WTC11 (cell line): ENCODE data around the gene RAB25. TPM values are rescaled to one million over a fixed set of nuclear protein-coding genes. Genes with fewer than 3 reads are reported as not detected.

Experiments
- ATAC-seq: fragments of 200-7000 bp; cut with Tn5 transposase; 2 replicates; pipeline ENCODE4 v1.10.0; 2021; ENCODE audit warnings: mild to moderate bottlenecking, moderate library complexity
- CTCF ChIA-PET: fragments of 300-600 bp; sonication (Branson Sonifier 250); formaldehyde crosslinking; loops from one replicate; lab custom pipeline; 2021; ENCODE audit warnings: antibody characterized with exemption; lab: Charles Lee
- POLR2A ChIA-PET: fragments of 350-600 bp; sonication (Branson Sonifier 250); formaldehyde crosslinking; loops from one replicate; lab custom pipeline; 2021; ENCODE audit warnings: antibody characterized with exemption; lab: Charles Lee
- DNase-seq: peaks from one replicate; pipeline ENCODE4 v3.0.0; 2021; ENCODE audit warnings: low spot score
- H3K27ac Mint-ChIP-seq: 2 replicates; pipeline ENCODE4 v1.8.0; 2021; ENCODE audit warnings: mixed read lengths
- H3K27me3 Mint-ChIP-seq: 2 replicates; pipeline ENCODE4 v1.8.0; 2021; ENCODE audit warnings: low read depth, mild to moderate bottlenecking, moderate library complexity, mixed read lengths
- H3K36me3 Mint-ChIP-seq: 2 replicates; pipeline ENCODE4 v1.8.0; 2021; ENCODE audit warnings: mixed read lengths
- H3K4me1 Mint-ChIP-seq: 2 replicates; pipeline ENCODE4 v1.8.0; 2022; ENCODE audit warnings: mixed read lengths
- H3K4me3 Mint-ChIP-seq: 2 replicates; pipeline ENCODE4 v1.8.0; 2021; ENCODE audit warnings: mild to moderate bottlenecking, moderate library complexity, mixed read lengths
- H3K9me3 Mint-ChIP-seq: 2 replicates; pipeline ENCODE4 v1.8.0; 2021; ENCODE audit warnings: mixed read lengths
- AR ChIP-seq: fragments of 250-450 bp; sonication (Bioruptor Pico); IDR thresholded peaks from 2 replicates; pipeline ENCODE4 v1.9.0; 2021; ENCODE audit warnings: mild to moderate bottlenecking
- ATF2 ChIP-seq: sonication (generic); formaldehyde crosslinking; IDR thresholded peaks from 2 replicates; pipeline ENCODE4 v1.8.1; 2022; ENCODE audit warnings: low read depth, missing genetic modification reagents, borderline replicate concordance
- CREM ChIP-seq: sonication (generic); formaldehyde crosslinking; IDR thresholded peaks from 2 replicates; pipeline ENCODE4 v1.8.1; 2022; ENCODE audit warnings: mild to moderate bottlenecking, missing genetic modification reagents, moderate library complexity
- ETV6 ChIP-seq: sonication (generic); formaldehyde crosslinking; IDR thresholded peaks from 2 replicates; pipeline ENCODE4 v1.8.1; 2022; ENCODE audit warnings: mild to moderate bottlenecking, missing genetic modification reagents
- GRHL2 ChIP-seq: fragments of 250-450 bp; sonication (Bioruptor Pico); IDR thresholded peaks from 2 replicates; pipeline ENCODE4 v1.8.0; 2022; ENCODE audit warnings: mild to moderate bottlenecking, moderate library complexity; ENCODE audit not compliant: insufficient replicate concordance, severe bottlenecking
- MYBL2 ChIP-seq: sonication (generic); formaldehyde crosslinking; IDR thresholded peaks from 2 replicates; pipeline ENCODE4 v1.8.1; 2023; ENCODE audit warnings: mild to moderate bottlenecking, moderate library complexity, missing genetic modification reagents
- NR1H2 ChIP-seq: sonication (generic); formaldehyde crosslinking; IDR thresholded peaks from 2 replicates; pipeline ENCODE4 v1.9.0; 2021; ENCODE audit warnings: mild to moderate bottlenecking, moderate library complexity, missing genetic modification reagents
- OVOL2 ChIP-seq: fragments of 250-450 bp; sonication (Bioruptor Pico); IDR thresholded peaks from 2 replicates; pipeline ENCODE4 v1.9.0; 2021; ENCODE audit warnings: mild to moderate bottlenecking, borderline replicate concordance
- PRRX2 ChIP-seq: fragments of 250-450 bp; sonication (Bioruptor Pico); IDR thresholded peaks from 2 replicates; pipeline ENCODE4 v1.8.0; 2021; ENCODE audit warnings: mild to moderate bottlenecking
- RORB ChIP-seq: fragments of 250-450 bp; sonication (Bioruptor Pico); IDR thresholded peaks from 2 replicates; pipeline ENCODE4 v1.9.0; 2021; ENCODE audit warnings: mild to moderate bottlenecking
- SP1 ChIP-seq: sonication (generic); formaldehyde crosslinking; conservative IDR thresholded peaks from 2 replicates; pipeline ENCODE4 v1.8.1; 2022; ENCODE audit warnings: missing genetic modification reagents
- TEAD4 ChIP-seq: sonication (generic); formaldehyde crosslinking; IDR thresholded peaks from 2 replicates; pipeline ENCODE4 v1.8.0; 2022; ENCODE audit warnings: mild to moderate bottlenecking, missing genetic modification reagents
- ZMAT4 ChIP-seq: fragments of 250-450 bp; sonication (Bioruptor Pico); IDR thresholded peaks from 2 replicates; pipeline ENCODE4 v1.9.0; 2021; ENCODE audit warnings: mild to moderate bottlenecking
- ZNF263 ChIP-seq: sonication (generic); formaldehyde crosslinking; IDR thresholded peaks from 2 replicates; pipeline ENCODE4 v1.8.1; 2022; ENCODE audit warnings: low read depth, mild to moderate bottlenecking, moderate library complexity, missing genetic modification reagents
- total RNA-seq: library from RNA; stranded (reverse); gene quantifications from 3 replicates; pipeline ENCODE4 v1.2.3, GENCODE V29; 2021
- TF ChIP-seq, protein P1 (sequence below): fragments of 200-600 bp; IDR thresholded peaks from 2 replicates; pipeline ENCODE4 v1.8.0; 2022; ENCODE audit warnings: antibody characterized with exemption
- TF ChIP-seq, protein P2 (sequence below): fragments of 250-450 bp; sonication (Bioruptor Pico); IDR thresholded peaks from 2 replicates; pipeline ENCODE4 v2.1.2; 2022; ENCODE audit warnings: mild to moderate bottlenecking, moderate library complexity

RAB25 gene
- total RNA-seq, 1 experiment from 2014 or later: 61.9 TPM

GRCh38 chr1:156110252-156110651 is 49.3 kb downstream of the RAB25 start (continued):
- TF ChIP-seq, protein P1, sequence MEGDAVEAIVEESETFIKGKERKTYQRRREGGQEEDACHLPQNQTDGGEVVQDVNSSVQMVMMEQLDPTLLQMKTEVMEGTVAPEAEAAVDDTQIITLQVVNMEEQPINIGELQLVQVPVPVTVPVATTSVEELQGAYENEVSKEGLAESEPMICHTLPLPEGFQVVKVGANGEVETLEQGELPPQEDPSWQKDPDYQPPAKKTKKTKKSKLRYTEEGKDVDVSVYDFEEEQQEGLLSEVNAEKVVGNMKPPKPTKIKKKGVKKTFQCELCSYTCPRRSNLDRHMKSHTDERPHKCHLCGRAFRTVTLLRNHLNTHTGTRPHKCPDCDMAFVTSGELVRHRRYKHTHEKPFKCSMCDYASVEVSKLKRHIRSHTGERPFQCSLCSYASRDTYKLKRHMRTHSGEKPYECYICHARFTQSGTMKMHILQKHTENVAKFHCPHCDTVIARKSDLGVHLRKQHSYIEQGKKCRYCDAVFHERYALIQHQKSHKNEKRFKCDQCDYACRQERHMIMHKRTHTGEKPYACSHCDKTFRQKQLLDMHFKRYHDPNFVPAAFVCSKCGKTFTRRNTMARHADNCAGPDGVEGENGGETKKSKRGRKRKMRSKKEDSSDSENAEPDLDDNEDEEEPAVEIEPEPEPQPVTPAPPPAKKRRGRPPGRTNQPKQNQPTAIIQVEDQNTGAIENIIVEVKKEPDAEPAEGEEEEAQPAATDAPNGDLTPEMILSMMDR: no peak
- TF ChIP-seq TEAD4 (no peak), AR (CRISPR knock-in tag) (no peak), RORB (CRISPR knock-in tag) (no peak), ETV6 (no peak), ZNF263 (CRISPR knock-in tag) (no peak), OVOL2 (CRISPR knock-in tag) (no peak)
- TF ChIP-seq, all 79 proteins: peak for 0

- no peak for DNase-seq
- Mint-ChIP-seq H3K27ac (no peak overlapping the region), H3K9me3 (no peaks in the 10 kb centered on the region), H3K4me1 (peaks cover 45% of the 10 kb centered on the region), H3K4me3 (no peak overlapping the region), H3K36me3 (no peaks in the 10 kb centered on the region), H3K27me3 (peaks cover 15% of the 10 kb centered on the region)
- ChIA-PET POLR2A (interaction anchor here (0.7 kb wide), 1 partner anchor 38 kb away, joined by 4 read pairs; no protein-coding TSS in a partner anchor), CTCF (interaction anchor here (0.7 to 28.0 kb wide), 4 partner anchors 12 to 46 kb away, joined by 3 to 1176 read pairs (median 6); partner anchors contain the start of gene MEX3A)
- ATAC-seq: no peak
- TF ChIP-seq ATF2: no peak
- TF ChIP-seq ZMAT4 (CRISPR knock-in tag): no peak
- TF ChIP-seq RORB (CRISPR knock-in tag): no peak
- no peak for TF ChIP-seq PRRX2 (CRISPR knock-in tag)
- no peak for TF ChIP-seq MYBL2 (CRISPR knock-in tag)
- TF ChIP-seq, protein P2, sequence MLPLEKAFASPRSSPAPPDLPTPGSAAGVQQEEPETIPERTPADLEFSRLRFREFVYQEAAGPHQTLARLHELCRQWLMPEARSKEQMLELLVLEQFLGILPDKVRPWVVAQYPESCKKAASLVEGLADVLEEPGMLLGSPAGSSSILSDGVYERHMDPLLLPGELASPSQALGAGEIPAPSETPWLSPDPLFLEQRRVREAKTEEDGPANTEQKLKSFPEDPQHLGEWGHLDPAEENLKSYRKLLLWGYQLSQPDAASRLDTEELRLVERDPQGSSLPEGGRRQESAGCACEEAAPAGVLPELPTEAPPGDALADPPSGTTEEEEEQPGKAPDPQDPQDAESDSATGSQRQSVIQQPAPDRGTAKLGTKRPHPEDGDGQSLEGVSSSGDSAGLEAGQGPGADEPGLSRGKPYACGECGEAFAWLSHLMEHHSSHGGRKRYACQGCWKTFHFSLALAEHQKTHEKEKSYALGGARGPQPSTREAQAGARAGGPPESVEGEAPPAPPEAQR (CRISPR knock-in tag): no peak
- TF ChIP-seq GRHL2 (CRISPR knock-in tag): no peak
- TF ChIP-seq SP1 (CRISPR knock-in tag): no peak
- TF ChIP-seq CREM (CRISPR knock-in tag): no peak
- TF ChIP-seq NR1H2: no peak
Observed at GRCh38 chr1:156111355-156111962, 50.5 kb downstream of the RAB25 start.
